IPS-18a (cell line): ENCODE results near the gene IFI27L1.

Source experiments
- H3K27ac ChIP-seq: one replicate; pipeline ENCODE4 v1.5.1; 2013; ENCODE audit warnings: low read length
- H3K27me3 ChIP-seq: one replicate; pipeline ENCODE4 v1.6.1; 2013; ENCODE audit warnings: mild to moderate bottlenecking, low read length; ENCODE audit not compliant: control insufficient read depth, insufficient read depth
- H3K36me3 ChIP-seq: one replicate; pipeline ENCODE4 v1.6.1; 2013; ENCODE audit warnings: low read depth, low read length; ENCODE audit not compliant: control insufficient read depth
- H3K4me1 ChIP-seq: one replicate; pipeline ENCODE4 v1.6.1; 2013; ENCODE audit warnings: low read depth, low read length; ENCODE audit not compliant: control insufficient read depth
- H3K4me3 ChIP-seq: one replicate; pipeline ENCODE4 v1.5.1; 2013; ENCODE audit warnings: low read length
- H3K9ac ChIP-seq: one replicate; pipeline ENCODE4 v1.6.1; 2013; ENCODE audit warnings: mild to moderate bottlenecking, low read length, moderate library complexity
- H3K9me3 ChIP-seq: one replicate; pipeline ENCODE4 v1.6.1; 2013; ENCODE audit warnings: low read depth, low read length; ENCODE audit not compliant: control insufficient read depth

Gene IFI27L1

DNA sequence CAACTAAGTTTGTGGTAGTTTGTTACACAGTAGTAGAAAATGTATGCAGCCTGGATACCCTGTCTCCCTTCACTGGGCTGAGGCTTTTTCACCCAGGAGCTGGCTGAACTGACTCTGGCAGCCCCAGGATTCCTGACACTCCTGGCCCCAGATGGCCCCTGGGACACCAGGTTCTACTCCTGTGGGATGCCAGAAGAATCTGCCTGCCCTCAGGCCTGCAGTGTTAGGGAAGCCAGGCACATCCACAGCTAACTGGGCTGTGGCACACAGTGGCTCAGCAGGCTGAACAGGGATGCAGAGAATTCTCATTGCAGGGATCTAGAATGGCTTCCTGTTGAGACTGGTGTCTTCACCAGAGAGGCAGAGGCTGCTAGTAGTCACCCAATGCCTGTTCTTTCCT, 38.0 kb downstream of the IFI27L1 start:
- H3K9me3 ChIP-seq, result no peaks in the 10 kb centered on the region
- no peak overlapping the region for H3K27ac ChIP-seq
- H3K36me3 ChIP-seq, result no peaks in the 10 kb centered on the region
- no peak overlapping the region for H3K4me3 ChIP-seq
- H3K27me3 ChIP-seq, result no peaks in the 10 kb centered on the region
- no peaks in the 10 kb centered on the region for H3K4me1 ChIP-seq
- H3K9ac ChIP-seq, result no peak overlapping the region

GRCh38 chr14:94120667-94121340, 39.7 kb downstream of the IFI27L1 start:
- Histone ChIP-seq H3K9ac (no peak overlapping the region), H3K27ac (no peak overlapping the region), H3K9me3 (no peaks in the 10 kb centered on the region), H3K4me1 (no peaks in the 10 kb centered on the region), H3K4me3 (no peak overlapping the region), H3K27me3 (no peaks in the 10 kb centered on the region), H3K36me3 (no peaks in the 10 kb centered on the region)

DNA sequence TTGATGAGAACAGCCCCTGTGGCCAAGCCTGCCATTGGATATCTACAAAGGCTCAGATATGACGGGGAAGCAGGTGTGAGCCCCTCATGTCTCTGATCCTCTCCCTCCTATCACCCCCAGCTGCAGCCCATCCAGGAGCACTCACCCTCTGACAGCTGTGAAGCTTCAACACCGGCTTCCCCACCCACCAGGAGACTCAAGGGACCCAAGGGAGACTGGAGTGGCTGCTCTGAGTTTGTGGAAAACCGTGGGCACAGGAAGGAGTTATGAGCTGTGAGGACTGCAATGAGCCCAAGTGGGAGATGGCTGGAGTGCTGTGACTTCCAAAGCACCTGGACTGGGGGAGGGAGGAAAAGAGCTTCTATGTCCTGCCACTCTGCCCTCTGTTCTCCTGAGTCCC, 40.4 kb downstream of the IFI27L1 start:
- Histone ChIP-seq H3K9me3 (no peaks in the 10 kb centered on the region), H3K9ac (no peak overlapping the region), H3K27ac (no peak overlapping the region), H3K27me3 (no peaks in the 10 kb centered on the region), H3K4me3 (no peak overlapping the region), H3K4me1 (no peaks in the 10 kb centered on the region), H3K36me3 (no peaks in the 10 kb centered on the region)

- H3K4me1 ChIP-seq, result no peaks in the 10 kb centered on the region
- no peak overlapping the region for H3K9ac ChIP-seq
- no peaks in the 10 kb centered on the region for H3K9me3 ChIP-seq
- no peak overlapping the region for H3K27ac ChIP-seq
- H3K4me3 ChIP-seq, result no peak overlapping the region
- no peaks in the 10 kb centered on the region for H3K27me3 ChIP-seq
- H3K36me3 ChIP-seq, result no peaks in the 10 kb centered on the region
These were observed 41.3 kb downstream of the IFI27L1 start for GRCh38 chr14:94122438-94122837.

DNA sequence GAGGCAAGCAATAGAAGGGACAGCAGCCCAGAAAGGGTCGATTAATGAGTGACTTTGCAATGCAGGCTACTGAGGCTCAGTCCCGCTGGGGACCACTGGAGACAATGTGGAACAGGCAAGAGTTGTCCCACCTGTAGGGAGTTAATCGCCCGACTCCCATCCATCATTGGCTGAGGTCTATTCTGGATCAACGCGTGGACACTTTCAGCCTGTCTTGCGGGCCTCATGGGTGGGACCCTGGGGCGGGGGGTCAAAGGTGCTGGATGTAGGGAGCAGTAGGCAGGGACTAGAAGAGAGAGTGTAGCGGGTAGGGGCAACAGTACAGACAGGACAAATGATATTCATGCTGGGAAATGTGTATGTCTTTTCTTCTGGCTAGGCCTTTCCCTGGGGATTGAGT, 42.2 kb downstream of the IFI27L1 start:
- H3K4me1 ChIP-seq, result no peaks in the 10 kb centered on the region
- no peaks in the 10 kb centered on the region for H3K27me3 ChIP-seq
- no peak overlapping the region for H3K27ac ChIP-seq
- H3K9ac ChIP-seq, result no peak overlapping the region
- no peaks in the 10 kb centered on the region for H3K9me3 ChIP-seq
- H3K36me3 ChIP-seq, result no peaks in the 10 kb centered on the region
- H3K4me3 ChIP-seq, result no peak overlapping the region

DNA sequence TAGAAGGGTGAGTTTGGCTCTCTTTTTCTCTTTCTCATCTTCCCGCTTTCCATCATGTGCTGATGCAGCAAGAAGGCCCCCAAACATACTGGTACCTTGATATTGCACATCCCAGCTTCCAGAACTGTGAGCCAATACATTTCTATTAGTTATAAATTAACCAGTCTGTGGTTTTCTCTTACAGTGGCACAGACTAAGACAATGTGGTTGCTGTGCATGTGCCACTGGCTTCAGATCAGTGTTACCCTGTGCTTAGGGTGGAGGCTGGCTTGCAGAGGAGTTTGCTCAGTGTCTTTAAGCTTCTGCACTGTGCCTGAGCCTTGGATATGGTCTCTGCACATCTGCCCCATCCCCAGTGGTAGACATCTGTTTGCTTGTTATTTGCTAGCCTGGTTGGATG, 42.8 kb downstream of the IFI27L1 start:
- H3K9me3 ChIP-seq, result no peaks in the 10 kb centered on the region
- no peak overlapping the region for H3K27ac ChIP-seq
- H3K9ac ChIP-seq, result no peak overlapping the region
- H3K27me3 ChIP-seq, result no peaks in the 10 kb centered on the region
- H3K4me1 ChIP-seq, result no peaks in the 10 kb centered on the region
- no peaks in the 10 kb centered on the region for H3K36me3 ChIP-seq
- no peak overlapping the region for H3K4me3 ChIP-seq

GRCh38 chr14:94124582-94125377, 43.7 kb downstream of the IFI27L1 start:
- H3K9ac ChIP-seq, result no peak overlapping the region
- no peaks in the 10 kb centered on the region for H3K27me3 ChIP-seq
- peaks cover under 1% of the 10 kb centered on the region for H3K4me1 ChIP-seq
- no peak overlapping the region for H3K4me3 ChIP-seq
- no peaks in the 10 kb centered on the region for H3K9me3 ChIP-seq
- H3K27ac ChIP-seq, result no peak overlapping the region
- H3K36me3 ChIP-seq, result no peaks in the 10 kb centered on the region

DNA sequence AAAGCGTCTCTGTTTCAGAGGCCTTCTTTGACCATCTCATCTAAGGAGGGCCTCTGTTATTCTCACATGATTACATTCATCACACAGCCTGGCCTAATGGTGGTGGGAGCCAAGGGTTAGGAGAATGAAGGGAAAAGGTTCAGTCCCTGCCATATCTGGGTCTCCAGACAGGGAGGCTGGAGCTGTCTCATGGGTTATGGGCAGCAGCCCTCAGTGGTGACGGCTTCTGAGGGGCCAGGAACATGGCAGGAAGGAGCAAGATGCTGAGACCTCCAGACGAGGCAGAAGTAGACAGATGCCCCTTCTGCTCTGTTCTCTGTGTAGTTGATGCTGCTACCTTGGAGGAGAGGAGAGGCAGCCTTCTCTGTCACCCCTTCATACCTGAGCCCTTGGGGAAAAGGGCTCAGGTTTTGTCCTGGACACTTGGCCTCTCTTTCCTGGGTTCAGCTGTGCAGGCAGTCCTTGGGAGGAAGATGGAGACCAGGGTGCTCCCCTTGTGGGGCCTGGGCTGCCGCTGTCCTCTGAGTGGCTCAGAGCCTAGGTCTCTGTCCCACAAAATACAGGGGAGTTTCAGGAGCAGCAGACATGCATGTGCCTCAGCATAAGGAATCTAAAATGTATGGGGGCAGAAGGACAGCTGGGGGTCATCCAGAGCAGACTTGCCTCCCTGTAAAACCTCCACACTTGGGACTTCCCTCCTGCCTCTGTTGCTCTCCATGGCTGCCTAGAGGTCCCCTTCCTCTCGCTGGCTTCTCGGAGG, 44.7 kb downstream of the IFI27L1 start:
- no peaks in the 10 kb centered on the region for H3K27me3 ChIP-seq
- H3K9ac ChIP-seq, result no peak overlapping the region
- peaks cover 8% of the 10 kb centered on the region for H3K4me1 ChIP-seq
- H3K36me3 ChIP-seq, result no peaks in the 10 kb centered on the region
- no peak overlapping the region for H3K4me3 ChIP-seq
- no peak overlapping the region for H3K27ac ChIP-seq
- no peaks in the 10 kb centered on the region for H3K9me3 ChIP-seq

DNA sequence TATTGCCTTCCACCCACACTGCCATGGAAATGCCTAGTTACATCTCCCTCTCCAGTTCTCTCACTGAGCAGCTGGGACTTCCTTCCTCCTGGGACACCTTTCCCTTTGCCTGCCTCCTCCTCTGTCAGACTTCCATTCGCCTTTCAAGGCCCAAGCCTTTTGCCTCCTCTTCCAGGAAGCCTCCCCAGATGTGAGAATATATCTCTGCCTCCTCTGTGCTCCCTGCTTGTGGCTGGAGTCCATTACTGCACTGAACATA, 45.2 kb downstream of the IFI27L1 start:
- Histone ChIP-seq H3K9me3 (no peaks in the 10 kb centered on the region), H3K27ac (no peak overlapping the region), H3K36me3 (no peaks in the 10 kb centered on the region), H3K9ac (no peak overlapping the region), H3K4me1 (peaks cover 8% of the 10 kb centered on the region), H3K27me3 (no peaks in the 10 kb centered on the region), H3K4me3 (no peak overlapping the region)

GRCh38 chr14:94126800-94127199, 45.7 kb downstream of the IFI27L1 start:
- H3K4me1 ChIP-seq, result peaks cover 8% of the 10 kb centered on the region
- no peaks in the 10 kb centered on the region for H3K9me3 ChIP-seq
- H3K27ac ChIP-seq, result no peak overlapping the region
- no peak overlapping the region for H3K4me3 ChIP-seq
- H3K36me3 ChIP-seq, result no peaks in the 10 kb centered on the region
- H3K27me3 ChIP-seq, result no peaks in the 10 kb centered on the region
- H3K9ac ChIP-seq, result no peak overlapping the region

- H3K9me3 ChIP-seq, result no peaks in the 10 kb centered on the region
- H3K4me1 ChIP-seq, result peaks cover 8% of the 10 kb centered on the region
- H3K27ac ChIP-seq, result no peak overlapping the region
- no peaks in the 10 kb centered on the region for H3K27me3 ChIP-seq
- no peak overlapping the region for H3K4me3 ChIP-seq
- no peaks in the 10 kb centered on the region for H3K36me3 ChIP-seq
- no peak overlapping the region for H3K9ac ChIP-seq
These were observed 46.2 kb downstream of the IFI27L1 start for GRCh38 chr14:94127330-94127729.
